ENCODE results near the gene ISX.

Gene ISX

GRCh38 chr22:35059632-35060031, 6.3 kb upstream of the ISX start:
- no peak overlapping the region for H3K4me3 ChIP-seq (ENCODE audit: control insufficient read depth, low read depth, low read length)
- no peak for DNase-seq (ENCODE audit: low read depth)
- TF ChIP-seq CTCF (conservative IDR thresholded peaks at IDR 0.05; ENCODE audit: control insufficient read depth, insufficient read depth, low read depth, low read length): no peak

GRCh38 chr22:35064664-35065063, 1.3 kb upstream of the ISX start:
- no peak for TF ChIP-seq CTCF (conservative IDR thresholded peaks at IDR 0.05; ENCODE audit: control insufficient read depth, insufficient read depth, low read depth, low read length)
- DNase-seq (ENCODE audit: low read depth): no peak
- H3K4me3 ChIP-seq (ENCODE audit: control insufficient read depth, low read depth, low read length): no peak overlapping the region

- TF ChIP-seq CTCF (conservative IDR thresholded peaks at IDR 0.05; ENCODE audit: control insufficient read depth, insufficient read depth, low read depth, low read length): no peak
- no peak overlapping the region for H3K4me3 ChIP-seq (ENCODE audit: control insufficient read depth, low read depth, low read length)
- DNase-seq (ENCODE audit: low read depth): no peak
Observed at GRCh38 chr22:35065183-35065582, 775 bp upstream of the ISX start.

GRCh38 chr22:35066768-35067167, 810 bp downstream of the ISX start:
- no peak for DNase-seq (ENCODE audit: low read depth)
- TF ChIP-seq CTCF (conservative IDR thresholded peaks at IDR 0.05; ENCODE audit: control insufficient read depth, insufficient read depth, low read depth, low read length): no peak
- H3K4me3 ChIP-seq (ENCODE audit: control insufficient read depth, low read depth, low read length): no peak overlapping the region

- no peak overlapping the region for H3K4me3 ChIP-seq (ENCODE audit: control insufficient read depth, low read depth, low read length)
- DNase-seq (ENCODE audit: low read depth): no peak
- no peak for TF ChIP-seq CTCF (conservative IDR thresholded peaks at IDR 0.05; ENCODE audit: control insufficient read depth, insufficient read depth, low read depth, low read length)
Observed at GRCh38 chr22:35069541-35069940, 3.6 kb downstream of the ISX start.

- H3K4me3 ChIP-seq (ENCODE audit: control insufficient read depth, low read depth, low read length): no peak overlapping the region
- no peak for TF ChIP-seq CTCF (conservative IDR thresholded peaks at IDR 0.05; ENCODE audit: control insufficient read depth, insufficient read depth, low read depth, low read length)
- no peak for DNase-seq (ENCODE audit: low read depth)
Observed at GRCh38 chr22:35070451-35071093, 4.6 kb downstream of the ISX start.

GRCh38 chr22:35071784-35072183, 5.8 kb downstream of the ISX start:
- no peak for DNase-seq (ENCODE audit: low read depth)
- TF ChIP-seq CTCF (conservative IDR thresholded peaks at IDR 0.05; ENCODE audit: control insufficient read depth, insufficient read depth, low read depth, low read length): no peak
- no peak overlapping the region for H3K4me3 ChIP-seq (ENCODE audit: control insufficient read depth, low read depth, low read length)
